D721Med (cell line): ENCODE measurements around the gene TRAPPC2L.

Experiments
- DNase-seq: peaks from one replicate; pipeline ENCODE4 v3.0.0; 2011; ENCODE audit warnings: low spot score; ENCODE audit not compliant: insufficient read length
- FAIRE-seq: peaks from 2 replicates; lab custom pipeline; 2011; peaks lifted over from hg19 to GRCh38; lab: Jason Lieb, UNC
- CTCF ChIP-seq: IDR thresholded peaks from 2 replicates; pipeline ENCODE4 v1.5.1; 2012; ENCODE audit warnings: mild to moderate bottlenecking, control low read depth; ENCODE audit not compliant: insufficient read depth; ENCODE audit errors: missing control alignments

Gene TRAPPC2L

GRCh38 chr16:88828711-88829110, 28.2 kb upstream of the TRAPPC2L start:
- TF ChIP-seq CTCF, result no peak
- FAIRE-seq (no peak), DNase-seq (no peak)

GRCh38 chr16:88830258-88830657, 26.7 kb upstream of the TRAPPC2L start:
- no peak for DNase-seq
- TF ChIP-seq CTCF, result no peak
- FAIRE-seq, result no peak

GRCh38 chr16:88830783-88831182, 26.1 kb upstream of the TRAPPC2L start:
- no peak for FAIRE-seq
- no peak for DNase-seq
- TF ChIP-seq CTCF, result no peak

GRCh38 chr16:88831838-88832237, 25.1 kb upstream of the TRAPPC2L start:
- no peak for TF ChIP-seq CTCF
- DNase-seq, result no peak
- no peak for FAIRE-seq

- FAIRE-seq, result no peak
- DNase-seq, result no peak
- TF ChIP-seq CTCF, result no peak
Observed at GRCh38 chr16:88833086-88833485, 23.8 kb upstream of the TRAPPC2L start.

- FAIRE-seq, result no peak
- no peak for DNase-seq
- TF ChIP-seq CTCF, result no peak
Observed at GRCh38 chr16:88834670-88835069, 22.3 kb upstream of the TRAPPC2L start.

GRCh38 chr16:88835383-88835782, 21.5 kb upstream of the TRAPPC2L start:
- no peak for DNase-seq
- TF ChIP-seq CTCF, result no peak
- FAIRE-seq, result no peak
